GM23248 (cell line): ENCODE measurements around the gene PDGFC.

Experiments
- EZH2 ChIP-seq: fragments of 200-600 bp; sonication (generic); IDR thresholded peaks from 2 replicates; pipeline ENCODE4 v1.6.1; 2018; ENCODE audit warnings: antibody characterized with exemption, mild to moderate bottlenecking; ENCODE audit not compliant: insufficient read depth, poor library complexity, severe bottlenecking
- EZH2phosphoT487 ChIP-seq: fragments of 200-600 bp; sonication (generic); IDR thresholded peaks from 2 replicates; pipeline ENCODE4 v1.6.1; 2018; ENCODE audit warnings: antibody characterized with exemption, moderate library complexity, mild to moderate bottlenecking, low read depth; ENCODE audit not compliant: insufficient read depth

DNA sequence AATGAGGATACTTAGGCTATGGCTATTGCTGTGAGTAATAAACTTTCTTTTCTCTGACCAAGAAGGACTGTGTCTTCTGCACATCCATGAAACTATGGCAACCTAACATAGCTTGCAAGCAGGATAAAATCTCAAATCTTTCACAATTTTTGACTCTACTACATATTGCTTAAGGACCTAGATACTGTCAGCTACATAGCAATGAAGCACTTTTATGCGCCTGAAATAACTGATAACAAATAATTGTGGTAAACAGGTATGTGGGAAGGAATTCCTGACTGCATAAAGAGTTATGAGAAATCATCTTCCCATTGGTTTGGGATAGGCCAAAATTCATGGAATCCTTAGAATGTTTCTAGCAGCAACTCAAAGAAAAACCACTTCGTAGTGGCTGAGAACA is 41.2 kb upstream of the PDGFC start:
- TF ChIP-seq EZH2 (no peak), EZH2phosphoT487 (no peak)
